Activated T-cell treated with anti-CD3 and anti-CD28 coated beads for 48 hours (primary cell): ENCODE results near the gene BEND5.

Source experiments
- DNase-seq: peaks from one replicate; pipeline ENCODE4 v3.0.0-alpha.2; 2020; ENCODE audit warnings: low read depth

BEND5 gene

DNA sequence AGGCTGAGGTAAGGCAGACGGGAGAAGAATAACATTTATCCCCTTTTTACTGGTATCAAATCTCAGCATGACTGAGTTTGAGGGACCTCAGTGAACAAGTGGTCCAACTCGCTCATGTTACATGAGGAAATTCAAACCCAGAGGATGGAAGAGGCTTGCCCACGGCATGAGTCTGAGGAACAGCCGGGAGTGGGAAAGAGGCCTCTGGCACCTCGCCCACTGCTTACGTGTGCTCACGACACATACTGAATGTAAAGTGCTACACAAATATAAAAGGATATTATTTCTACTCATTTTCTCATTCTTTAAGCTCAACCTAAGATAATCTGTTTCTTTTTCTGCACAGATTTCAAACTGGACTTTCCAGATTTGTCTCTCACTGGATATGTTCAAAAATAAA is 14.7 kb downstream of the BEND5 start:
- DNase-seq, result no peak

DNA sequence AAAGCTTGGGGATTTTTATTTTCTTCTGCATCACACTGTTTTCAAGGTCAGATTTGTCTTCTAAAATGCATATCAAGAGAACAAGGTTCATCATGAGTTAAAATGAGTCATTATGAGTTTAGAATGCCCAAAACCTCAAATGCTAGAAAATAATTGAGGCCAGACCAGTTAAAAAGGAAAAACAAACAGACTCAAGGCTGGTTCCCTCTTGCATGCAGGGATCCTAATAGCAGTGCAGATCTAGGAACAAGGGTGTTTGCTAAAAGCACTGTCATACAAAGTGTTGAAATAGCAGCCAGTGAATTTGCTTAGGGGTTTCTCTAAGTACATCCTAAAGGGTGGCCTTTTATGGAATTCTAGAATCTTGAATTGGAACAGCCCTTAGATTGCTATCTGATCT is 15.3 kb downstream of the BEND5 start:
- no peak for DNase-seq

DNA sequence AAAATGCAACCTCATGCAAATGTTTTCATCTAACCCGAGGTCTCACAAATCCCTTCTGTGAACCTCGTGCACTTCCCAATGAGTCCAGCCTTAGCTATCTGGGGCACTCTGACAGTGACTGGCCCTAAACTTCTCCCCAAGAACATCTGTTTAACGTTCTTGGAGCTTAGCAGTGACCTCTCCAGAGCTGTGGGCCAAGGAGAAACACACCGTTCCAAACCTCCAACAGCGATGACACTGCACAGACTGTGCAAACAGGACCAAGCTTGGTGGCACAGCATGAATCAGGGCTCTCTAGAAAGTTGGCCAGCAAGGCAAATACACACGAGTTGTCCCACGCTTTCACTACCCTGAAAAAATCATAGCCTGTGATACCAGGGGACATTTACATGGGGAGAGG is 15.8 kb downstream of the BEND5 start:
- no peak for DNase-seq

DNA sequence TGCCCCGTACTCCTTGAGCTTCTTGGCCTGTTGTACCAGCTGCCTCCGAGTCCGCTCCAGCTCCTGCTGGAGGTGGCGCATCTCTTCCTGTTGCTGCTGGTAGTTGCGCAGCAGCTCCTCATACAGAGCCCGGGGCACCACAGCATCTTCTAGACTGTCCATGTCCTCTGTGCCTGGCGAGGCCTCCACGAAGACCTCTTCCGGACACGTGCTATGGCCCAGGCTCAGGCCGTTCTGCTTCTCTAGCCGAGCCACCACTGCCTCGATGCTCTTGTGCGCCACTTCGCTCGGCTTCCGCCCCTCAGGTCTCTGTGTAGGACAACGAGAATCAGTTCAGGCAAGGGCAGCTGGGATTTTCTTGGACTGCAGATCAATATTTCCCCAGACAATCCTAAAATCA is 17.7 kb downstream of the BEND5 start:
- DNase-seq, result no peak

DNA sequence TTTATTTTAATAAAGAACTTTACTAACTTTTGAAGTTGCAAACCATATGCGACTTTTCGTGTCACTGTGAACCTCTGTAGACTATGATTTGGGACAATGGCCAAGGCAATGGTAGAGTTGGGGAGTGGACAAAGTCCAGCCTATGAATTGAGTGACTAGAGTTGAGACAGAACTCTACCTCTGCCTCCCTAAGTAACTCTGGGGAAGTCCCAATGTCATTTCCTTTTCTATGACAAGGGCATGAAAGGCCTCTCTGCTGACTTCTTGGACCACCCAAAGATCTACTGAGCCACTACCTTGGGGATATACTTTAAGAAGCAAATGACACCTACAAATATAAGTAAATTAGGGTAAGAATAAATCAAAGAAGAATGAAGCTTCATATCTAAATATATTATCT is 19.3 kb downstream of the BEND5 start:
- no peak for DNase-seq

DNA sequence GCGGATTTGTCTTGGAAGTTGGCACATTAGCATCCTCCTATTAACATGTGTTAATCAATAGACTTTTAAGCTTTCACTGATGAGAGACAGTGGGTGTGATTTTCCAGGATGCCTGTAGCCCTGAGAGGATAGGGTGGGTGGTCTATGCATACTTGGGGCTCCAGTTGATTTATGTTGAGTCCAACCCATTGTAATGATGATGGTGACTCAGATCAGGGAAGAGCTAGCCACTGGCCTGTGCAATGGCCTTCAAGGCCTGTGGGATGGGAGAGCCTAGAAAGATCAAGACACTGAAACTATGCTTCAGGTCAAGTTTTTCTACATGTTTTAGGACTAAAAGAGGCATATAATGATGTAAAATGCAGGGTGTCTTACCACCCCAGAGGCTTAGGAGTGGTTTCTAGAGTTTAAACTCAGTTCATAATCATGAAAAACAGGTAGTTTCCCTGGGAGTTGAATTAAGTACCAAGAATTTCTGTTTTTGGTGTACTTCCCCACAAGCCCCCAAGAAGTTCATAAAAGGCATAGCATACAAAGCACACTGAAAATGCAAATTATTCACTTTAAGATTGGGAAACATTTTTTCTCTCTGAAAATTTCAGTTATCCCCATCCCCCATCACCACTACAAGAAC is 19.9 kb downstream of the BEND5 start:
- no peak for DNase-seq

DNA sequence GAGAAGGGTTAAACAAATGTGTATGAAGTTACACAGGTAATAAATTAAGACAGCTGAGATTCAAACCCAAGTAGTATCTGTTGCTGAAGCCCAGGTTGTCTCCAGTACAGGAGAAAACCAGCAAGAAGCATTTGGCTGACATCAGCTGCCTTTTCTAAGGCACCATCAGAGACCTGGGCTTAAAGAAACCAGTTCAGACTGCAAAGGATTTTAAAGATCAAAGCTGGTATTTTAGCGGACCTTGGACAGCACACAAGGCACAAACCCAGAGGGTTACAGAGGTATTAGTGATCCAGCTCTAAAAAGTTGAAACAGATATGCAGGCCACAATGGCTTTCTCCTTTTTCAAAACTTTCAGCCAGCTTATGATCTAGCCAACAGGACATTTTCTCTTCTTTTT is 23.4 kb downstream of the BEND5 start:
- DNase-seq, result no peak

DNA sequence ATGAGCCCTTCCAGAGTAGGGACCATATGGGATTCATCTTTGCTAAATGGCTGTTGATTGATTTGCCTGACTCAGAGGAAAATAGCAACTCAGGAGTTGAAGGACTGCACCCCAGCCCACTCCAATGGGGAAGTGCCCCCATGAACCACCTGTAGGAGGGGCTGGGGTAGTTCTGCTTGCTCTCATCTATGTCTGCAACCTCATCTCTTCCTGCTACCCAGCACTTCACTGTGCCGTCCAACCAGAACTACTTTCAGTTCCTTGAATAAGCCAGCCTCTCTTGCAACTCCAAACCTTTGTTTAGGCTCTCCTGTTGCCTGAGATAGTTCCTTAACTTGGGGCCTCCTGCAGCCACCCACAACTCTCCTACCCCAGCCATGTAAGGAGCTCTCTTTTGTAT is 26.6 kb downstream of the BEND5 start:
- DNase-seq, result no peak

DNA sequence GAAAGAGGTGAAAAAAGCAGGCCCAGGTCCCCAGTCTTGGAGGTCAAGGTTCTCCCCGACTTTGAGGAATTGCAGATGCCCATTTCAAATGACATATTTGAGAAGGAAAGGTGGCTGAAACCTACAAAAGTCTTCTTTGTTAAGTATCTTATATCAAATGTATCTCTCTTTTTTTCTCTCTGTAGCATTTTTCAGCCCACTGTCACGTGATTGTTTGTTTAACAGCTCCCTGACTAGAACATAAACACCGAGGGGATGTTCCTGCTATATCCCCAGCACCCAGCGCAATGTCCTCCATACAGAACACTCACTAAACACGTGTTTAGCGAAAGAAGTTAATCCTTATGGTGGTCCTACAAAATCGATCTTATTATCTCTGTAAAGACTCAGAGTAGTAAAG is 27.6 kb downstream of the BEND5 start:
- DNase-seq, result no peak

DNA sequence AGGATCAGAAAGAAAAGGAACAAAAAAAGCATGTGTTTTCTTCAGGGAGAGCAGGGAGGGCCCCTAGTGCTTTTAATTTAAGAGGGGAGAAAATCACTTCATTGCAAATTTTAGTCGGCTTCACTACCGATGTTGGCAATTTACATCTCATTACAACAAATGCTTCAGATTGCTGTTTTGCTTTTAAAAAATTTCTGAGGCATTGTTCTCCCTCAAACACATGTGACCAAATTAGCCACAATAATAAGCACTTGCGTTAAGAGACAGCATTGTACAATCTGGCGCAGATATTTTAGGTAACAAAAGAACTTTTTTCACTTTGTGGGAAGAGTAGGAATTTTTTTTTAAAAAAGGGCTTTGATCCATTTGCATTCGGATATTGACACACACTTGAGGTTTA is 29.8 kb downstream of the BEND5 start:
- DNase-seq, result no peak

DNA sequence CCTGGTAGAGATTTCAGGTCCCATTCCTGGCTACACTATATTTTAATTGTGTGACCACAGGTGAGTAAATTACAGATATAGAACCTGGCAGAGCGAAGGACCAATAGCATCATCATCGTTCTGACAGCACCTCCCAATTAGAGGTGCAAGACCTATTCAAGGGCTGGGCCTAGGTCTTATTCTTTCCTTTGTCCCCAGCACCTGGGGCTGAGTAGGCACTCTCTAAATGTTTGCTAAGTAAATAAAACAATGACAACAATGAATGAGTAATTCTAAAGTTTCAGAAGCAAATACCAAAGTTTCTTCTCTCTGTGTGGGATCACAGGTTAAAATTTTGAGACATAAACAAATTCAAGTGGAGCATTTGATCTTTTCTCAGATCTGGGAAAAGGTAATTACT is 32.7 kb downstream of the BEND5 start:
- DNase-seq, result no peak

DNA sequence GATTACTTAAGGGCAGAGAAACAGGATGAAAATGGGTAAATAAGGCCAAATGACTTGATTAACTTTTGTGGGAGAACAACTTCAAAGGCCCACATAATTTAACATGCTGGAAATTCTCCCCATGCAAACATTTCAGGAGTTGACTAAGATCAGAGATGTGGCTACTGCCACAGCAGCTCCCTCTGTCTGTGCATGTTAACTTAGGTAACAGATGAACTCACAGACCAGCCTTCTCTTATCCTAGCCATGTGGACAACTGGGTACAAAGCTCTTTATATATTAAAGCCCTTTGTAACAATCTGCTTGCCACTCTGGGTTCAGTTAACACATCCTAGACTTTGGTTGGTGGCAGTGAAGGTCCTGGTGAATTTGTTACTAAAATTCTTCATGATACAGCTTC is 33.2 kb downstream of the BEND5 start:
- DNase-seq, result no peak

DNA sequence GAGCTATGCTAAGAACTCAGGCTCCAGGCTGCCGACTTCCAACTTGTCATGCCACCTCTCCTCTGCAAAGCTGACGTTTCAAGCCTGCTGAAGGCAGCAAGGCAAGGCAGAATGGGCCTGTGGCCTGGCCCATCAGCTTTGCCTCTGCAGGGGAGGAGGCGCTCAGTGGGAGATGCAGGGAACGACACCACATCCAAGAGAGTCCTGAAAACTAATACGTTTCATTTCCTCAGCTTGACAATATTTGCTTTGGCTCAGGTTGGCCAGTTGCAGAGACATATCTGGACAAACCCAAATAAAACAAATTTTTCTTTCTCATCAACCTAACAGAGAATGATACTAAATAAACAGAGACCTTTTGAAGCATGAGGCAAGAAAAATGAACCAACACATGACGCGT is 35.3 kb downstream of the BEND5 start:
- DNase-seq, result no peak

DNA sequence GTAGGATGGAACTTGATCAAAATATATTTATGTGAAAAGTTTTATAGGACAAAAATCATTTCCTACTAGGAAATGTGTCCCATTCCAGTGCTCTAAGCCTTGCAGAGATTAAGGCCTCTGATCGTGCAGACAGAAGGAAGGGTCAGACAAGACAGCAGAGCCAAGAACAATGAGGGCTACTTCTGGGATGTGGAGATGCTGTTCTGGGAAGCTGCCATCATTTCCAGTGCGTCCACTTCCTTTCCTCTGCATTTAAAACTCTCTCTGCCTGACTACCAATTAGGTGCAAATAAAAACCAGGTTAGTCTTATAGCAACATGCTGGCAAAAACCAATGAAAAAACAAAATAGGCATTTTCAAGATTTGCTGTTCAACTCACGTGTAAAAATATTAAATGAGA is 36.1 kb downstream of the BEND5 start:
- no peak for DNase-seq

DNA sequence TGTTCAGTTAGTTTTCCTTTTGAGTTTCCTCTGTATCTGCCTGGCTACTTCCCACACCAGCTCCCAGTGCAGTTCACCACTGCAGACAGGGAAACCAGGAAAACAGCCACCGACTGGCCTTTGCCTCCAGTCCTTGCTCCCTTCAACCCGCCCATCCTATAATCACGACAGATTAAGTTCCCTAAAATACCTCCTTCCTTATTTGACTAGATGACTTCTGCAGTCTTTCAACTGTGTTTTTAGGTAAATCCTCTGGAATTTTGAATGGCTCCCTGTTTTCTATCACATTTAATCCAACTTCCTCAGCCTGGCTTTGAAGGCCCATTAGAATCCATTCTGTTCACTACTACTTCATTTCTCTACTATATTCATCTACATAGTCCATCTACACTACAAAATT is 37.6 kb downstream of the BEND5 start:
- DNase-seq, result no peak

DNA sequence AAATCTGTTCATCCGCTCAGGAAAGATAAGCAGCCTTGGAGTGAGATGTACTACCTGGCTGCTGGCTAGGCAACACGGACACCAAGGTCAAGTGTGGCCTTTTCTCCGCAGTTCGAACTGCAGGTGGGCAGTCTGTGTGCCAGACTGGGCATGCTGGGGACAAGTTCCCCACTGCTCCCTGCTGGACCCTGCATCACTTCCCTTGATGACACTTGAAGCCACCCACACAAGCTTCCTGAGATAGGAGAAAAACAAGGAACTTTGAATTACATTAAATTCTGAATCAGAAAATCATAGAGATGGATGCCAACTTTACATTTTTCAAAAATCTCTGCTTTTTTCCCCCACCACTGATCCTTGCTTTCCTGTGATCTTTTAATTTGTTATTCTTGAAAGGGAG is 38.3 kb downstream of the BEND5 start:
- DNase-seq, result no peak

DNA sequence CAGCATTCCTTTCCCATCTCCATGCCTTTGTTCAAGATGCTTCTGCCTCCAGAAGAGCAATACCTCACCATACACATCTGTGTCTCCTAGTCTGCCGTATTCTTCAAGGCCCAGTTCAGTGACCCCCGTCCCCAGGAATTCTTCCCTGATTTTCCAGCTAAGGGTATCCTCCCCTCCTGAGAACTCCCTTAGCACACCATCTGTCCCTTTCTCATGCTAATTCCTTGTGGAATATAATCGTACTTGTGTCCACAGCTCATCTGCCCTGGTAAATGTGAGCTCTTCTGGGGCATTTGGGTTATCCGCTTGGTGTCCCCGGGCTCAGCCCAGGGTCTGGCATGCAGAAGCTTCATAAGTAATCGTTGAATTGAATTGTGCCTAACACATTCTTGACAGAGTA is 40.9 kb downstream of the BEND5 start:
- no peak for DNase-seq

DNA sequence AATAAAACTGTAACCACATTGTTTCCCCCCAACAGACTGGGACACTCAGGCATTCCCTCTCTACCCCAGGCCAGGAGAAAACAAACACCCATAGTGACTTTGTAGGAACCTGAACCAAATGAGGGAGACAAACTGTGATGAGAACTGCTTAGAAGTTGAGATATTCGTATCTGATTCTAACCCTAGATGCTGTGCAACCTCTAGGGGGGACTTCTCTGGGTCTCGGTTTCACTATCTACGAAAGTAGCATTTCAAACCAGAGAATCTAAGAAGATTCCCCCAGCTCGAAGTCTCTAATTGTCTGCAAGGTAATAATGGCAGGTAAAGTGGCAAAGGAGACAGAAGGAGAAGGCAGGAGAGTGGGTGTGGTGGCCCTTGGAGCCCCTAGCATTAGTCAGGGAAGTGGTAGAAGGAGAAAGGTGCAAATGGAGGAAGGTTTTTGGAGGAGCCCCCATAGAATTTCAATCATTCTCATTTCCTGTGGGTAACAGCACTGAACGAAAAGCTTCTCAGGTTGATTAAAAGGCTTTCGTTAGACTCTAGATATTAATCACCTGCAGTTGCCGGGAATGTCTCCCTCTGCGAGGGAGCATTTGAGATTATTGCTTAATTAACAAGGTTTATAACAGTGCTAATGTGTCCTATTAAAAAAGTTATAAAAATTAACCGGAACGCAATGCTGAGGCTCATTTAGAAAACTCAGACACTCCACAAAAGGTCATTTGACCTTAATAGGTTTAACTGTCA is 46.4 kb downstream of the BEND5 start:
- no peak for DNase-seq

DNA sequence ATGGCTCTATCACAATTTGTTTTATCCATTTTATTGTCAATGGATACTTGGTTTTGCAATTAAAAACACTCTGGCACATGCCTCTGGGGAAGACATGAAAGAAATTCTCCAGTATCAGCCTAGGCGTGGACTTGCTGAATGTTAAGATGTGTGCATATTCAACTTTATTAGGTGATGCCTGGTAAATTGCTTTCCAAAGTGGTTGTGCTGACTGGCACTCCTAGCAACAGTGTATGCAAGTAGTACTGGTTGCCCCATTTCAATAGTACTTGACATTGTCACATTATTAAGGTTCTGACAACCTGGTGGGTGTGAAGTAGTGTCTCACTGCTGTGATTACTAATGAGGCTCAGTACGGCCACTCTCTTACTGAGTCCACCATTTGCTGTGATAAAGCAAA is 48.1 kb downstream of the BEND5 start:
- no peak for DNase-seq

DNA sequence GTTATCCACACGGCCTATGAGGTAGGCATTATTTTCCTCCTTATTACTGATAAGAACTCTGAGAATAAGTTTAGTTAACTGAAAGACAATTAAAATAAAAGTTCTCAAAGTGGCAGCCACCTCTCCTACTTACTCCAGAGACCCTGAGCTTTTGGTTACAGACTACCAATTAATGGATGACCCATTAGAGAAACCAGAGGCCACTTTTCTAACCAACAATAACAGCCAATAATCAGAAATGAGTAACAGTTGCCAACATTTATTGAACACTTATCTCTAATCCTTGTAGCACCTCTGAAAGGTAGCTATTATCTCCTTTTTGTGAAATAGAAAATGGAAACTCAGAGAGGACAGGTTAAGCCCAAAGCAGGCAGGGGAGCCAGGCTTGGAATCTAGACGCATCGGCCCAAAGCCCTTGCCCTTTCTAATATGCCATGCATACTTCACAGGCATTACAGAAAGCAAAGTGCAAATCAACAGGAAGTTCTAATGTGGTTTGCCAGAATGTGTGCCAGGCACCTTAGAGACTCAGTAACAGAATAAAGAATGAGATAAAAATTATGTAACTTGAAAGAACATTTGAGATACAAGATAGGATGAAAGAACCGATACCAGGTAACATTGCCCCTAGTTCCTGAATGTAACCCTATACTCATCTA is 50.0 kb downstream of the BEND5 start:
- no peak for DNase-seq

DNA sequence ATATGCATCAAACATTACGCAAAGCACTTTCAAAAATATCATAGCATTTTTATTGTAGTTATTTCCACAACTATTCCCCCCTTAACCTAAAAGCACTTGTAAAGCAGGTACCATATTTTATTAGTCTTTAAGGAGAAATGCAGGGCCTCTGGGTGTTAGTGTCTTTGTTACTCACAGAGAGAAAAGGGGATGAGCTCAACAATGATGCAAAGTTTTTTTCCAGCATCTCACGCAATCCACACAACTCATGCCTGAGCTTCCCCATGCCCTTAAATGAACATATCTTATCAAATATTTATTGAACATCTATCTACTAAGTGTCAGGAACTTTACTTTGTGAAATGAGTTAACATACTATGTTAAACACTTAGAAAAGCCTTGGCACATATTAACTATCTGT is 50.6 kb downstream of the BEND5 start:
- no peak for DNase-seq

DNA sequence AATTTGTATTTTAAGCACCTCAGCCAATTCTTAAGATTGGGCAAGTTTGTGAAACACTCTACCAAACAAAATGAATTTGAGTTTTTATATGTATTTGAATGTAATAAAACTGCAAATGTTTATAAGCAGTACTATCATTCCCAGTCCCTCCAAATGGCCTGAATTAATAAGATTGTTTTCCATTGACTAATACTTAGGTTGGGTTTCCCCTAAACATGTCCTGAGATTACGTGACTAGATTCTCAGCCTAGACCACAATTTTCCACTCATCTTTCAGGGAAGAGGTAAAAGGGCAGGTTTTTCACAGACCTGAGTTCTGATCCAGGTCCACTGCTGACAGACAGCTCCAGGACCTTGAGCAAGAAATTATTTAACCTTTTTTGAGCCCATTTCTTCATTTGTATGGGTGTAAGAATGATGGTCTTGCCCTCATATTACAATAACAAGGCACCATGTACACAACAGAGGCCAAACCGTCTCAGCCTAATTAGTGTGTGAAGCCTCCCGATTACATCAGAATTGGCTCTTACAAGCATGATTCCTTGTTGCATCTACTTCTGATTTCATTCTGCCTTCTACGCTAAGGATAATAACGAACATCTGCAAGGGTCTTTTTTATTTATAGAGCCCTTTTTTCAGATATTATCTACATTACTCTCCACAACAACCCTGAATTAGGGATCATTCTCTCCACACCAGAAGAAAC is 51.2 kb downstream of the BEND5 start:
- DNase-seq, result no peak

DNA sequence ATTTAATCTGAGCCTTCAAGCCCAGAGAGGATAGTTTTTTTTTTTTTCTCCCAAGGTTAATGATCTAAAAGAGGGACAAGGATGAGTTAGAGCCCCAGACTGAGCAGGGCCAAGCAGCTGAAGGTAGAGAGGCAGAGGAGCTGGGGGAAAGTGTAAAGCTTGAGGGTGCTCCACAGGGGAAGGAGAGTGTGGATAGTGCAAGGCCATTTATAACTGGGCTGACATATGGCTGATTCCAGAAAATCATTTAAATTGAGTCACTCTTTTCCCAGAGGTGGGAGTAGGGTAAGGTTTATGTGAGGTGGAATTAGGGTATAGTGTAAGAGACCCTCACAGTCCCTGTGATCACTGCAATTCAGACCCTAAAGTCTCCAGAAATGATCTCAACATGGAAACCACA is 55.8 kb downstream of the BEND5 start:
- DNase-seq, result no peak
